C4-2B (cell line): ENCODE data around the gene HIPK1.

ENCODE experiments used
- CTCF ChIP-seq: fragments of 450-650 bp; conservative IDR thresholded peaks from 2 replicates; pipeline ENCODE4 v1.5.1; 2017; ENCODE audit warnings: mild to moderate bottlenecking
- ZFX ChIP-seq: fragments of 450-650 bp; IDR thresholded peaks from 2 replicates; pipeline ENCODE4 v1.6.1; 2017

DNA sequence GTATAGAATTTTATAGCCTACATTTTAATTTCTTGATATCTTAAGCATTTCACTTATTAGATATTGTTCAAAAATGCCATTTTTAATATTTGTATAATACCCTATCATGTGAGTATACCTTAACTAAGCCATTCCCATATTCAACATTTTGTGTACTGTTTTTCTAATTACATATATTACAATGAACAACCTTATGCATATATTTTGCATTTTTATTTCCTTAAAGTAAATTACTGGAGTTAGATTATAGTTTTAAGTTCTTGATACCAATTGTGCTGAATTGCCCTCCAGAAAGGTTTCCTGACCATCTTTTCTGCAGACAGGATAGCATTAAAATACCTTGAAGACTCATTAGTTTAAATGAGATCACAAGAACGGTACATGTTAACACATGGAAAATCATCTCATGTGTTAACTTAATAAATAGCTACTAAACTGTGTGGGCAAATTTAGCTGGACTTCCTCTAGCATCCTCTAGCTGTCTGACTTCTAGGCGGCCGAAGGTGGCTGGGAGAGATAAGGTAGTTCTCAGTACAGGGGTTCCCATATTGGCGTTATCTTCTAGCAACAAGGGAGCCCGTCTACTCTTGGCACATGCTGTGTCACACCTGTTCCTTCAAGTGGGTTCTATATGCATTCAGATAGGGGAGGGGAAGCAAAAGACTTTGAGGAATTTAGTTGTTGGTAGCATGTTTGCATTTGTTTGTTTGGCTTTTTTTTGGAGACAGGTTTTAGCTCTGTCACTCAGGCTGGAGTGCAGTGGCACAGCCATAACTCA lies 15.0 kb upstream of the HIPK1 start:
- no peak for TF ChIP-seq CTCF
- no peak for TF ChIP-seq ZFX
